Measurements from ENCODE around the gene OR2T11. TPM values are rescaled to one million over a fixed set of nuclear protein-coding genes. Genes with fewer than 3 reads are reported as not detected.
"Not testable (repeated sequence)": the region's sequence is repeated elsewhere in the genome, so short reads cannot be mapped to it uniquely, and the experiment has no call there.

Gene OR2T11
- total RNA-seq, 1 donor from 2014 or later = not detected

DNA sequence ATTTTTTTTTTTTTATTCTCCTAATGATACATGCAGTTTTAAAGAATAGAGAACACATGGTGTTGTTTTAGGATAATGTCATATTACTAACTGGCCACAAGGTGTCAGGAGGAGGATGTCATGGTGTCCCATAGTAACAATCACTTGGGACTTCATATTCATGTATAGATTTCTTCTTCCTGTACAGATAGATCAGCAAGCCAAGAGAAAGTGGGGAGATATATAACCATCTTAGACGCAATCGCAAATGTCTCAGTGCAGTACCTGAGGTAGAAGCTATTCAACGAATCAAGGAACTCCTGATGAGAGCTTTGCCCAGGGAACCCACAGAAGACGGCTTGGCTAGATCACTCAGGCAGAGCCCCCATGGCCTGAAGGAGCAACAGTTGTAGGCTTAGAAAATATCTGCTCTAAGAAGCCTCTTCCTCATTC is 12.3 kb downstream of the OR2T11 start:
- DNase-seq (ENCODE audit: low spot score) (no peak), ATAC-seq (peak; percentile 82)

DNA sequence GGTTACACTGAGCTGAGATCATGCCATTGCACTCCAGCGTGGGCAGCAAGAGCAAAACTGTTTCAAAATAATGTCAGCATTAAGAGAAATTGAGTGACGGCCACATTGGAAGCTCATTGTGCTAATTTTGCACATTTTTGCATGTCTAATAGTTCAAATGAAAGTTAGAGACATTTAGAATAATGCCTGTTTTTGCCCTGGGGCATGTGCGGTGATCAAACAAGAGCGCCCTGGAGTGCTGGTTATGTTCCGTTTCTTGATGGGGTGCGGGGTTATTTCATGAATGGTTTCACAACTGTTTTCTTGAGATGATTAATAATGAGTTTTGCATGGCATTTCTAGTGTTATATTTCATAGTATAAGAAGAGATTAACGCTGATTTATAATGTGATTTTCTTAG is 13.1 kb downstream of the OR2T11 start:
- no peak for DNase-seq (ENCODE audit: low spot score)
- no peak for ATAC-seq

DNA sequence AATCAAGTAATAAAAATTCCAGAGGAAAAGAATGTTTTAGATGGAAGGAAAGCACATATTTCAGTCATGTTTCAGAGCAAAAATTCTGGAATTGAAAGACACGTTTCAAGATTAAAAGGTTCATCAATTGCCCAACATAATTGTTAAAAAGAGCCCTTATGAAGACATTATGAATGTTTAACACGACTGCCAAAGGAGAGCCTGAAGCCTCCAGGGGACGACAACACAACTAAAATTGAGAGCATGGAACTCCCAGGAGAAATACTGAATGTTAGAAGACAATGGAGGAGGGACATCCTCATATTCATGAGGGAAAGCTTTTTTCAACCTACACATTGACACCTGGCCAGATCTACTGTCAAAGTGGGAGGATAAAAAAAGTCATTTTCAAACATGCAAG is 16.0 kb downstream of the OR2T11 start:
- DNase-seq (ENCODE audit: low spot score) (no peak), ATAC-seq (peak; percentile 63)

DNA sequence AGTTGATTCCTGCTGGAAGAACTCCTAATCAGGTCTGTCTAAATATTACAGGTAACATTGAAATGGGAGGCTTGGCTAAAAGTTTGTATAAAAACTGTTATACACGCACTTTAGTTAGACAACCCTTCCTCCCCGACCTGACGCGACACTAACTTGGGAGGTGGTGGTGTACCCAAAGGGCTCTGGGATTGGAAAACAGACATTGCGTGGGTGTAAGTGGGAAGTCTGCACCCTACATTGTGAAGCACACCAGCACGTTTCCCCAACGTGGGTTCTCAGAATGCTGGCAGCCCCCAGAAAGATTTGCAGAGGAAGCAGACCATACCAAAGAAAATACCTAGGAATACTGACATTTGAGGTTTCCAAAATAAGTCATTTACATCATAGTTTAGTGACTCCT is 16.8 kb downstream of the OR2T11 start:
- DNase-seq (ENCODE audit: low spot score) (no peak), ATAC-seq (no peak)

DNA sequence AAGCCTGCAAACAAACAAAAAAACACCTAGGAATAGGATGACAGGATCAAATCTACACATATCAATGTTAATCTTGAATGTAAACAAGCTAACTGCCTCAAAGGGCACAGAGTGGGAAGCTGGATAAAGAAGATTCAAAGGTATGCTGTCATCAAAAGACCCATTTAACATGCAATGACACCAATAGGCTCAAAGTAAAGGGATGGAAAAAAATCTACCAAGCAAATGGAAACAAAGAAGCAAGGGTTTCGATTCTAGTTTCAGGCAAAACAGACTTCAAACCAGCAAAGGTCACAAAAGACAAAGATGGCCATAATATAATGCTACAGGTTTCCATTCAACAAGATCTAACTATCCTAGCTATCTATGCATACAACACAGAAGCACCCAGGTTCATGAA is 21.1 kb downstream of the OR2T11 start:
- ATAC-seq = no peak
- no peak for DNase-seq (ENCODE audit: low spot score)

DNA sequence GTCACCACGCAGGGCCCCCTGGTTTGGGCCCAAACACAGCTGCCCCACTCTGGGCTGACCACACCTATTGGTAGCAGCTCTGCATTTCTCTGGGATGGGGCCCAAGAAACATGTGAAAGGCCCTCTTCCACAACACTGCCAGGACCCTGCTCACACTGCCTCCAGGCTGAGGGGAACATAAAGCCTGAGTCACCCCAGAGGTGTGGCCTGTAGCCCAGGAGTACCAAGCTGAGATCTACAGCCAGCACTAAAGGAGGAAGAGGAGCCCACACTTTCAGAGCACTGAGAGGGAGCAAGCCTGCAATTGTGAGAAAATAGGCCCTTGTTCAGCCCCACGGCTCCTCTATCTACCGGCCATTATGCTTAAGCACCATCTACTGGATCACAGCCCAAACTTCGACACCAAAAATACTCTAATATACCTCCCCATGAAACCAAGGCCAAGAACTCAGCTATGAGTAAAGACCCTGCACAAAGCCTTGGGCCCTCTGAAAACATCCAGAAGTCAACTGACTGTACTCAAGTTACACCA is 22.9 kb downstream of the OR2T11 start:
- ATAC-seq = no peak
- no peak for DNase-seq (ENCODE audit: low spot score)

DNA sequence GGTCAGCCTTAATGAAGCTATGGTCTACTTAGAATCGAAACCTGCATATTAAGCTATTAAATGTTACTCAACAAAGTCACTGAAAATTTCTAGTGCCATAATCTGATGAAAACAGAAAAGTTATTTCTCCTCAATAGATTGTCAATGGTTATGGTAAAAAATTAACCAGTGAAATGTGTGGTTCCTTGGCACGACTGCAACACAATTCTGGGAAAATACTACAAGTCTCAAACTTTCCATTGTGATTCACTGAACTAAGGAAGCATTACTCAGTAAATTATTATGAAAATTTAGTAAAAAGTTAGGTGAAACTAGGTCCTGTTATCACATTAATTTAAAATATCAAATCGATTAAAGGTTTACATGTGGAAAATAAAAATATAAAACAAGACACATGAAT is 24.6 kb downstream of the OR2T11 start:
- ATAC-seq (no peak), DNase-seq (ENCODE audit: low spot score) (no peak)

DNA sequence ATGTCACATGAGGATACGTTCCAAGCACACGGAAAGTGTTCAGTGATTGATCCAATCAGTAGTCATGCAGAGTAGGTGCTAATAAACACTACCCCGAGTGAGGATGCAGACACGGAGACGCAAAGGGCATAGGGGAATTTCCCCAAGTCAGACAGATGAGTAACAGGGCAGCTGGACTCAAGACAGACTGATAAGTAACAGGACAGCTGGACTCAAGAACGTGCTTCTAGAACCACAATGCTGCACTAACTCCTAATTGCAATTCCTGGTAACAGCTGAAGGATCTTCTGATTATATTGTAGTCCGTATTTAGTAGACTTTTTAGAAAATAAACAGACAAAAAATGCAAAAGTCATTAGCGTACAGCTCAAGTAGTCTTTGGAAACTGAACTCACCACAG is 35.5 kb downstream of the OR2T11 start:
- no peak for DNase-seq (ENCODE audit: low spot score)
- no peak for ATAC-seq

DNA sequence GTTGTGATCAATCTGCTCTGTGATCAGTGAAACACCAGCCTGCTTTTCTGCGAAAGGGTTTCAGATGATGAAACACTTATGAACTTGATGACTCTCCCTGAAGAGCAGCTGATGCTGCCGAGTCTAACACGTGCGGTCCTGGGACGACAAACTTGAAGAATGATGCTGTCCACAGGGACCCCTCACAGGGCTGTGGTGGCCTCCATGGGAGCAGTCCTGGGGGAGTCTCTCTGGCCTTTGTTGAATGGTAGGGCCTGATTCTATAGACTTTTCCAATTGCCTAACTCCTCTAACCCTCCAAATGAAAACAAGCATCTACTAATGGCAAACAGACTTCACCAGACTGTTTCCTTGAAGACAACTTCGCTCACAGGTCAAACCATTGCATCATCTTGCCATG is 37.3 kb downstream of the OR2T11 start, which contains the start of gene OR2T10:
TSS of gene OR2T10 (minus strand) at position 112 of the 400 bp plus-strand sequence. CDS start 3,932 bp downstream, outside the sequence.
- DNase-seq (ENCODE audit: low spot score) (no peak), ATAC-seq (no peak)

DNA sequence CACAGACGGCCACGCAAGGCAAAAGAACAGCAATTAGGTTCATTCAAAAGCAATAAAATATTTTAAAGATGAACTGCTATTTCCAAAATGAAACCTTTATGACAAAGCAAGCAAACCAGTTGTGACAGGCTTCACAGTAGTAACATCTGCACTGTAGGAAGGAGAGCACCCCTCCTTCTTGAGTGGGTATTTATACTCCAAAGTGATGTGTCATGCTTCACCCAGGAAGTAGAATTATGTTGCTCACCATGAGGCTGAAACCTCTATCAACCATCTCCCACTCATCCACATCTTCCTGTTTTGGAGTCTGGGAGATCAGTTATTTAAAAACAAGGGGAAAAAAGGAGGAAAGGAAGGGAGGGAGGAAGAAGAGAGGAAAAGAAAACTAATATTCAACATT is 38.3 kb downstream of the OR2T11 start:
- no peak for DNase-seq (ENCODE audit: low spot score)
- ATAC-seq = no peak

DNA sequence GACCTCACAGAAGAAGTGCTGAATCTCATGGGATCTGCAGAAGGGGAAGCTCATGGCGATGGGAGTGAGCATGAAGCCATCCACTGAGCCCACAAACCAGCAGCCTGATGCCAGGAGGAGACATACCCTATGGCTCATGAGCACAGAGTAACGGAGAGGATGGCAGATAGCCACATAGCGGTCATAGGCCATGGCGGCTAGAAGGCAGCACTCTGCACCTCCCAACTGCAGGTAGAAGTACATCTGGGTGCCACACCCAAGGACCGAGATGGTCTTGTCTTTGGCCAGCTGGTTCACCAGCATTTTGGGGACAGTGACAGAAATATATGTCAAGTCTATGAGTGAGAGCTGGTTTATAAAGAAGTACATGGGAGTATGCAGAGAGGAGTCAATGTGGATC is 41.7 kb downstream of the OR2T11 start:
- no peak for DNase-seq (ENCODE audit: low spot score)
- ATAC-seq = no peak

DNA sequence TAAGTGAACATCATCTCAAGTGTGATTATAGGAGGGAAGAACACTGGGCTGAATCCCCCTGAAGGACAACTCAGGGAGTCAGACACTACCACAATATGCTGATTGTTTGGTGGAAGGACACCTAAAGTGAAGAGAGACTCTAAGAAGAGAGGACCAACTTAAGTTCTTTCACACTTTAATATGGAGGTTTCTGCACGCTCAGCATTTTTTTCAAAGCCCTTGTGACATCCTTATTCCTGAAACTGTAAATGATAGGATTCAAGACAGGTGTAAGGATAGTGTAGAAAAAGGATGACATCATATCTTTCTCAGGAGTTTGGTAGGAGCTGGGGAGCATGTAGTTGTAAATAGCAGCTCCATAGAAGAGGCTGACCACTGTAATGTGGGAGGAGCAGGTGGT is 42.2 kb downstream of the OR2T11 start:
- ATAC-seq = no peak
- no peak for DNase-seq (ENCODE audit: low spot score)

DNA sequence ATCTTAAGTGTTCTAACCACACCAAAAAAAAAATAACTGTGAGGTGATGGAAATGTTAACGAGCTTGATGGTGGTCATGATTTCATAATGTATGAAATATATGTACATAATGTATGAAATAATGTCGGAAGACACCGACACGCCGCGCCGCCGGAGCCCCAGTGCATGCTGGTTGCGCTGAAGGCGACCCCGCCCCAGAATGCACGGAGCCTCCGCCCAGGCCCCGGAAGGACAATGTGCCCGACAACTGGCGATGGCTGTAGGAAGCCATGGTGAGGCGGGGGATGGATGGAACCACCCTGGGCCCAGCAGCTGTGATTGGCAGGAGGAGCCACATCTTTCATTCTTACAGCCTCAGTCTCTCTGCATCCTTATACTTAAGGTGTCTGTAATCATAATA is 44.8 kb downstream of the OR2T11 start:
- DNase-seq (ENCODE audit: low spot score) = no peak
- no peak for ATAC-seq

DNA sequence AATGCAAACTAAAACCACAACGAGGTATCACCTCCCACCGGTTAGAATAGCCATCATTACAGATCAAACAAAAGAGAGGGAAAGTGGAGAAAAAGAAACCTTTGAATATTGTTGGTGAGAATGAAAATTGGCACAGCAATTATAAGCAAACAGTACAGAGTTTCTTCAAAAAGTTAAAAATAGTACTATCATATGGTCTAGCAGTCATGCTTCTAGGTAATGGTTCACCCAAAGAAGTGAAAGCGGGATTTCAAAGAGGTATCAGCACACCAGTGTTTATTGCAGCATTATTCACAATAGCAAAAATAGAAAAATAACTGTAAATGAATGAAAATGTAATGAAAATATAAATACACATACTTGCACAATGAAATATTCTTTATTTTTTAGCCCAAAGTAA is 45.6 kb downstream of the OR2T11 start:
- ATAC-seq = peak; percentile 71
- no peak for DNase-seq (ENCODE audit: low spot score)

DNA sequence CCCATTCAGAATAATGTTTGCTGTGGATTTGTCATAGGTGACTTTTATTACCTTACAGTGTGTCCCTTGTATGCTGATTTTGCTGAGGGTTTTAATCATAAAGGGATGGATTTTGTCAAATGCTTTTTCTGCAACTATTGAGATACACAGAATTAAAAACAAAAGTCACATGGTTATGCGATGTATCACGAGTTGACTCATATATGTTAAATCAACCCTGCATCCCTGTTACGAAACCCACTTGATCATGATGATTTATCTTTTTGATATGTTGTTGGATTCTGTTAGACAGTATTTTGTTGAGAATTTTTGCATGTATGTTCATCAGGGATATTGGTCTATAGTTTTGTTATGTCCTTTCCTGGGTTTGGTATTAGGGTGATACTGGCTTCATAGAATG is 49.6 kb downstream of the OR2T11 start:
- no peak for ATAC-seq

DNA sequence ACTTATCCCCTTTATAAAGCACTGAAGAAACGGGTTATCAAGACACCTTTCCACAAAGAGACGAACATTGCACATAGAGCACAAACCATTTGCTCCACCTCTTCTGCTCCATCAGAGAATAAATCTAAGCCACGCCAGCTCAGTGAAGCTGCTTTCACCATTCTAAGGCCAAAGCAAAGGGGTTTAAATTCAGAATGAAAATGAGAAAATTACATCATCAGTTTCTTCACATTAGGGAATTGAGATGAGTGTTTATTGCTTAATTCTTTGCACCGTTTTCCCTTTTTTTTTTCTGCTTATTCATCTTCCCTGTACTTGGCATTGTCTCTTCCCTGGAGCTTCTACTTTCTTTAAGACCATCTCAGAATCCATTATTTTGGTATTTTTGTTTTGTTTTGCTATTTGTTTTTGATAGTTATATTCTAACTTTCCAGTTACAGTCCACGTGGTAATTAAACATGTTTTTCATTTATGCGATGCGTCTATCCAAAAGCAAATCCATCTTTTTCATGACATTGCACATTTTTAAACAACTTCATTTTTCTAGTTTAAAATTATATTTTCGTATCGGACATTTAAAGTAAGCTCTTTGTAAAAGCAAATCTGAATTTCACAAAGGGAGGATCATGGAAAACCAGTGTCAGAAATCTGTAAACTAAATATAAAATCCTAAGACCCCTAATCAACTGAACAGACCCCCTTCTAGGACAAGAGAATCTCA is 58.5 kb downstream of the OR2T11 start:
- no peak for DNase-seq (ENCODE audit: low spot score)
- ATAC-seq = no peak

More for the DNA sequence above, 49.6 kb downstream of the OR2T11 start:
- DNase-seq (ENCODE audit: low spot score) = no peak

DNA sequence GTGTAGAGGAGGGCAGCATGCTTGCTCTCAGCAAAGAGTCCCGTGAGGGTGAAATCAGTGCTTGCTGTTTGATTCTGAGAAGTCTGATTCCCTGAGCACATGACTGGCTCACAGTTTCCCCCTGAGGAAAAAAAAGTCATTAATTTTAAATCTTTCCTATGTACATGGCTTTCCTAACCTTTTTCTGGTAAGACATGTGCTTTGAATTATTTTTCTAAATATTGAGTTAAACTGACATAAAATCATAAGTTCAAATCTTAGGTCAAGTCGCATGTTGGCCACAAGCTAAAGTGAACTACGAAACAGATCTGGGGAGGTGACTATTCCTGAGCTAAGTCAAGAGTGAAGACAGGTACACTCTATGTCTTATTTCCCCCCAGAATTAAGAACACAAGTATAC is 60.2 kb downstream of the OR2T11 start, which contains the start of gene OR2T34:
TSS of gene OR2T34 (minus strand) at position 101 of the 400 bp plus-strand sequence. CDS start at position 101, 0 bp downstream.
- not testable (repeated sequence) for DNase-seq (ENCODE audit: low spot score); ATAC-seq

DNA sequence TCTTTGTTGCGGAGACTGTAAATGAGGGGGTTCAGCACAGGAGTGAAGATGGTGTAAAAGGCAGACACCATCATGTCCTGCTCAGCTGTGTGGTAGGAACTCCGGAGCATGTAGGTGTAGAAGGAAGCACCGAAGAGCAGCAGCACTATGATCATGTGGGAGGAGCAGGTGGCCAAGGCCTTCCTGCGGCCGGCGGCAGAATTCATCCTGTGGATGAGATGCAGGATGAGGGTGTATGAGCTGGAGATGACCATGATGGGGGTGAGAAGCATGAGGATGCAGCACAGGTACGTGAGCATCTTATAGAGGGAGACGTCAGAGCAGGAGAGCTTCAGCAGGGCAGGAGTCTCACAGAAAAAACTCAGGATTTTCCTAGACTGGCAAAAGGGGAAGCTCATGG is 61.0 kb downstream of the OR2T11 start:
- ATAC-seq = not testable (repeated sequence)

More for the DNA sequence above, 61.0 kb downstream of the OR2T11 start:
- not testable (repeated sequence) for DNase-seq (ENCODE audit: low spot score)
